HG03439 (cell line): ENCODE measurements around the gene LYPD4.
"Not testable (repeated sequence)": the region's sequence is repeated elsewhere in the genome, so short reads cannot be mapped to it uniquely, and the experiment has no call there.

Source experiments
- ATAC-seq: cut with Tn5 transposase; IDR thresholded peaks from one replicate; pipeline ENCODE4 v1.9.1; 2021; ENCODE audit warnings: mild to moderate bottlenecking, moderate library complexity; ENCODE audit not compliant: unreplicated experiment

LYPD4 gene

GRCh38 chr19:41802770-41803169 is 41.7 kb downstream of the LYPD4 start:
- ATAC-seq, result no peak

DNA sequence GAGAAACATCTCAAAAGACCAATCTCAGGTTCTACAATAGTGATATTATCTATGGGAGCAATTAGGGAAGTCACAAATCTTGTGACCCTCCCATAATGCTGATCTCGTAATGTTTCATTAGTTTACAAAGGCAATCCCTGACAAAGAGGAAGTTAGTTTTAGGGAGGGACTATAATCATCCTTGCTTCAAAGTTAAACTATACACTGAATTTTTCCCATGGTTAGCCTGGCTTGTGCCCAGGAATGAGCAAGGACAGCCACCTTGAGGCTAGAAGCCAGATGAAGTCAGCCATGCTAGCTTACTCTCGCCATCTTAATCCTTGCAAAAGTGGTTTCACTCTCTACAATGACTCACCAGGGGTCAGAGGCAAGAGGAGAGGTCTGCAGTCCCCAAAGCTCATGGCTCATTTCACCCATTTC is 42.7 kb downstream of the LYPD4 start:
- no peak for ATAC-seq

- no peak for ATAC-seq
Measured at GRCh38 chr19:41801031-41801430, 43.5 kb downstream of the LYPD4 start.

GRCh38 chr19:41799444-41800000 is 45.0 kb downstream of the LYPD4 start:
- no peak for ATAC-seq

DNA sequence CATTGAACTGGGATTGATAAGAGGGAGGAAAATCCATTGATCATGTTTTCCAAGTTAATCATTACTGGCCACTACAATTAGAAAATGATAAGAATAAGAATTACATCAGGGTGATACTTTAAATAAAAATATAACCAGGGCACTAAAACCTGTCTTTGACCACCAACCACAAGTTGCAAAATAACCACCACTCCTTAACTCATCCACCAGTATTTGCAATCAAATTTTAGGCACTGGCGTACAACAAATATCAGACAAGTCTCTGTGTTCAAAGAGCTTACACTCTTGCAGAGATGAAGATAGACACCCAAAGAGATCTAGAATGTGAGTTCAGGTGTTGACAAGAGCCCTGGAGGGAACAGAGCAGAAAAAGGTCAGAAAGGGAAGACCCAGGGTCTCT is 47.6 kb downstream of the LYPD4 start:
- ATAC-seq, result no peak

DNA sequence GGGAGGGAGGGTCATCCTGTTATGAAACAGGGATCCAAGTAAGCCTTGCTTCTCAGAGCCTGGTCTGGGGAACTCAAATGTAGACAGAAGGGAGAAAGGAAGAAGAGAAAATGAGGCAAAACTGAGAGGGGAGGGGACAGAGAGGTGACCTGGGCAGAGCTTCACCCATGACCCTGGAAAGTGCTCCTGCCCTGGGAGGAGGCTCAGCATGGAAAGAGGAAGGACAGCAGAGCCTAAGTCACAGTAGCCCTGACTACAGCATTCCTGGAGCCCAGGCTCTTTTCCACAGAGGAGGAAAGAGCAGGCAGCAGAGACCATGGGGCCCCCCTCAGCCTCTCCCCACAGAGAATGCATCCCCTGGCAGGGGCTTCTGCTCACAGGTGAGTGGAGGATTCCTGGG is 48.1 kb downstream of the LYPD4 start, which contains the start of gene CEACAM3:
CEACAM3 (plus strand) TSS at position 226 of the 400 bp plus-strand sequence; CDS start at position 317, 91 bp downstream.
- ATAC-seq, result no peak

GRCh38 chr19:41795031-41795461 is 49.4 kb downstream of the LYPD4 start:
- peak; percentile 49 for ATAC-seq

DNA sequence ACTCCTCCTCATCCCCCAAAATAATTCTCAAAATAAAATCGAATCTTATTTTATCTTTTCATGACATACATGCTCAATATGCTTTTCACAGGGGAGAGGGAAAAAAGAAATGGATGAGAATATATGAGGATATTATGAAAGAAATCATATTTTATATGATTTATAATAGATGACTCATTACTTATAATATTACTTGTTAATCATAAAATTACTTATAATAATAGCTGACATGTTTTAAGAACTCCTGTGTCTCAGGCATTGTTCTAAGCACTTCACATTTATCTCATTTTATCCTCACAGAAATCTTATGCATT is 51.1 kb downstream of the LYPD4 start:
- no peak for ATAC-seq

DNA sequence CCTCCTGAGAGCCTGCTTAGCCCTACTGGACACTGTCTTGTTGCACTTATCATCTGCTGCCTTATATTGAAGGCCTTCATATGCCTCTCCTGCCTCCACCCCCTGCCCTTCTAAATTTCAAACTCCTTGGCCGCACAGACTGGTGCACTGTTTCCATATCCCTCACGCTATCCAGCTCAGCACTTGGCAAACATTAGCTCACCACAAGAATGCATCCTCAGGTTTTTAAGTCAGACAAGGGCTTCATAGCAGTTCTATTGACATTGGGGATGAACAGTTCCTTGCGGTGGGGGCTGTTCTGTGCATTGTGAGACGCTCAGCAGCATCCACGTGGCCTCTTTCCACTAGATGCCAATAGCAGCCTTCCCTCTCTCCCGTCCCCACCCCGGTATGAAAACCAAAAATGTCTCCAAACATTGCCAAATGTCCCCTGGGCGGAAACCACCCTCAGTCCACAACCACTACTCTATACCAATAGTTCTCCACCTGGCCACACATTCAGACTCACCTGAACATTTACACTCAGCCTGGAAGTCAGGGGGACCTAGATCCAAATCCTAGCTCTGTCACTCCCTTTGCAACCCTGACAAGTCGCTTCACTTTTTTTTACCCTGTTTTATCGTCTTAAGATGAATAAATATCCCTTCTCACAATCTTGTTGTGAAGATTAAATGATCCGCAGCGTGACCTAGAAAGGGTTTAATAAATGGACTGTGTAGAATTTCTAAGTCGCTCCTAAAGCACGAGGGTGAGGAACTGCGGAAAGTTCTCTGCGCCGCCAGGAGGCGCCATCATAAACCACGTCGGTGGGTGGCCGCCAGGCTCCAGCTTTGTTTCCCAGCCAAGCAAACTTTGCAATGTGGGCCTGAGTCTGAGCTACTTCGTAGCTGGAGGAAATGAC is 51.7 kb downstream of the LYPD4 start:
- ATAC-seq, result no peak

DNA sequence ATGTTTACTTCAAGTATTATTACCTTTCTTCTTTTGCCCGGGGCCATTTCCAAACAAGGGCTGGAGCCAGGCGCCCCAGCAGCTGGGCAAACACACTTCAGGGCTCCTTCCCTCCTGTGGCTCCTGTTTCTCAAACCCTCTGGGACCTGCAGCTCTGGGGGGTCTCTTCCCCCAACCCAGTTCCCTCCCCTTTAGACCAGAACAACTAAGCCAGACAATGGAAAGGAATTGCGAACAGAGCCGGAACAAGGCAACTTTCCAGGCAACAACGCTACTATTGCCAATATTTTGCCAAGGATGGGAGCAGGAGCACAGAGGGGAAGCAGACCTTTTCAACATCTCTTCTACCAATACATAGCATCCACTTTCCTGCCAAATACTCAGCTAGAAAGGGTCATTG is 55.4 kb downstream of the LYPD4 start:
- ATAC-seq, result not testable (repeated sequence)

DNA sequence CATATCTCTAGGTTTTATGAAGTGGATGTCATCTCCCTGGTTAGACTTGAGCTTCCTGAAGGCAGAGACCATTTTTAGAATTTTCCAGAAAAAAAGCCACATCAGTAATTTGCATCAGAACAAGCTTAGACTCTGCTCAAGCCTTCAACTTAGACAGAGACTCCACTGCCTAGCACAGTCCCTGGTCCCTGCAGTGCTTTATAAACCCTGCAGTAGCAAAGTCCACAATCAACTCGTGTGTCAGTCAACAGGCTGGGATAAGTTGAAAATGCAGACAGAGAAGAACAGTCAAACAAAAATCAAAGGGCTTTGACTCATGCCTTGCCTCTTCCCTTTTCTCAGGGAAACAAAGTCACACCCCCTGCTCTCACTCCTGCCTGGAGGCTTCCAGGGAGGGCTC is 56.0 kb downstream of the LYPD4 start:
- not testable (repeated sequence) for ATAC-seq
